Thyroid gland (tissue), 4 donors: ENCODE results near the gene KLF5. TPM values are rescaled to one million over a fixed set of nuclear protein-coding genes. Genes with fewer than 3 reads are reported as not detected.

Experiments
- DNase-seq, 2 donors: peaks; one replicate each; pipeline ENCODE4 v3.0.0-alpha.2; 2019
- H3K27ac ChIP-seq, 3 donors: fragments of 200-600 bp; sonication (generic); 1 replicate in 2 of 3; 2 replicates in 1 of 3; pipeline ENCODE4 v1.5.1; 2016 to 2019; ENCODE audit warnings: mild to moderate bottlenecking in 1 of 3, moderate library complexity in 1 of 3
- H3K27me3 ChIP-seq: fragments of 200-600 bp; sonication (generic); one replicate; pipeline ENCODE4 v1.5.1; 2019
- H3K36me3 ChIP-seq, 2 donors: fragments of 200-600 bp; sonication (generic); one replicate each; pipeline ENCODE4 v1.5.1; 2016 to 2019
- H3K4me1 ChIP-seq, 2 donors: fragments of 200-600 bp; sonication (generic); one replicate each; pipeline ENCODE4 v1.5.1; 2017 to 2019
- H3K4me3 ChIP-seq, 3 donors: fragments of 200-600 bp; sonication (generic); replicated peaks in 1 of 3; 1 replicate in 2 of 3; 2 replicates in 1 of 3; pipeline ENCODE4 v1.5.1; 2016; ENCODE audit warnings: mild to moderate bottlenecking in 1 of 3
- H3K9me3 ChIP-seq: fragments of 200-600 bp; sonication (generic); one replicate; pipeline ENCODE4 v1.5.1; 2017
- CTCF ChIP-seq, 6 experiments: fragments of 200-600 bp in 3 of 6; fragments of 450-650 bp in 3 of 6; sonication (generic) in 3 of 6; IDR thresholded peaks; one replicate each; pipeline ENCODE4 v1.5.1; 2016 to 2019; ENCODE audit warnings: antibody characterized with exemption in 6 of 6, mild to moderate bottlenecking in 2 of 6, inconsistent platforms in 1 of 6, moderate library complexity in 1 of 6
- POLR2A ChIP-seq, 2 donors: fragments of 450-650 bp; IDR thresholded peaks; one replicate each; pipeline ENCODE4 v1.6.1; 2017; ENCODE audit warnings: antibody characterized with exemption in 2 of 2, mild to moderate bottlenecking in 2 of 2, moderate library complexity in 1 of 2
- WGBS, 2 donors: methylation state at CpG; one replicate each; pipeline ENCODE4 v1.1.5; 2017; 5-methylcytosine and 5-hydroxymethylcytosine counted together
- intact Hi-C: fragments of 100-400 bp; cut with DNase I; formaldehyde crosslinking; loops from one replicate; pipeline ENCODE4 v1.15.1; 2023
- total RNA-seq, 4 donors: library from RNA; depleted of rRNA; stranded (reverse); fragments of >200 nt; gene quantifications; one replicate each; pipeline ENCODE4 v1.2.3, GENCODE V29; 2016

KLF5 gene
- total RNA-seq, 4 donors from 2014 or later = 15.6 to 37.2 (median 23.6) TPM

- H3K4me1 ChIP-seq = no peaks in the 10 kb centered on the region
- no peaks in the 10 kb centered on the region for H3K36me3 ChIP-seq
- no peak overlapping the region for H3K4me3 ChIP-seq
- 85 to 87% methylated on average over 8 of the region's 8 CpGs for WGBS, 2 donors
- H3K27me3 ChIP-seq = no peaks in the 10 kb centered on the region
- TF ChIP-seq CTCF (IDR thresholded peaks at IDR 0.05) (no peak), POLR2A (IDR thresholded peaks at IDR 0.05) (no peak)
- no peaks in the 10 kb centered on the region for H3K9me3 ChIP-seq
- H3K27ac ChIP-seq = no peak overlapping the region
- intact Hi-C loops = loop anchor here (10.0 kb wide), 2 partner anchors 241 to 649 kb away; no protein-coding TSS in a partner anchor
- no peak for DNase-seq
These were observed 2.8 kb upstream of the KLF5 start for GRCh38 chr13:73055813-73056564.

- 94 to 97% methylated on average over 4 of the region's 4 CpGs for WGBS, 2 donors
- Histone ChIP-seq H3K9me3 (no peaks in the 10 kb centered on the region), H3K27me3 (no peaks in the 10 kb centered on the region), H3K4me1 (peaks cover 0 to under 1% of the 10 kb centered on the region in 2 donors), H3K4me3 (no peak overlapping the region), H3K36me3 (no peaks in the 10 kb centered on the region), H3K27ac (no peak overlapping the region)
- no peak for DNase-seq
- TF ChIP-seq POLR2A (IDR thresholded peaks at IDR 0.05) (no peak), CTCF (IDR thresholded peaks at IDR 0.05) (no peak)
- intact Hi-C loops = loop anchor here (10.0 kb wide), 2 partner anchors 242 to 648 kb away; no protein-coding TSS in a partner anchor
These were observed 2.2 kb upstream of the KLF5 start for GRCh38 chr13:73056565-73056962.

- DNase-seq = no peak
- H3K36me3 ChIP-seq = no peaks in the 10 kb centered on the region
- intact Hi-C loops = loop anchor here (10.0 kb wide), 2 partner anchors 243 to 647 kb away; no protein-coding TSS in a partner anchor
- H3K4me1 ChIP-seq = peaks cover 5 to 10% of the 10 kb centered on the region in 2 donors
- no peaks in the 10 kb centered on the region for H3K27me3 ChIP-seq
- H3K27ac ChIP-seq = no peak overlapping the region
- TF ChIP-seq CTCF (IDR thresholded peaks at IDR 0.05) (no peak), POLR2A (IDR thresholded peaks at IDR 0.05) (no peak)
- H3K4me3 ChIP-seq = no peak overlapping the region
- WGBS, 2 donors = 93 to 95% methylated on average over 4 of the region's 4 CpGs
- H3K9me3 ChIP-seq = no peaks in the 10 kb centered on the region
These were observed 1.3 kb upstream of the KLF5 start for GRCh38 chr13:73057284-73058063.

DNA sequence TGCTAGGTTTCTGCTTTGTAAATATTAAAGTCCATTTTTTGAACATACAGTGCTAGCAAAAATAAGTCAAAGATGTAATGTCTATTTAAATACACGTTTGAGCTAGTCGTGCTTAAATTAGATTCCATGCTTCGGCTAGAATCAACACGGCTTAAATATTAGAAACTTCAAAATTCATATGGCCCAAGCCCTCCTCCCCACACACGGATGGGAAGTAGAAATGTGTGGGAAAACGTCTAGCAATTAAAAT lies 816 bp upstream of the KLF5 start:
- Histone ChIP-seq H3K27me3 (no peaks in the 10 kb centered on the region), H3K36me3 (no peaks in the 10 kb centered on the region), H3K27ac (peak overlapping the region in 2 of 3 donors; percentile 26 to 87), H3K9me3 (no peaks in the 10 kb centered on the region), H3K4me1 (peaks cover 10 to 14% of the 10 kb centered on the region in 2 donors), H3K4me3 (peak overlapping the region in 1 of 3 donors; percentile 67)
- intact Hi-C loops = loop anchor here (10.0 kb wide), 2 partner anchors 243 to 647 kb away; no protein-coding TSS in a partner anchor
- WGBS, 2 donors = 39 to 42% methylated on average over 6 of the region's 6 CpGs
- TF ChIP-seq CTCF (IDR thresholded peaks at IDR 0.05) = no peak
- no peak for TF ChIP-seq POLR2A (IDR thresholded peaks at IDR 0.05)
- DNase-seq = no peak

- no peak for TF ChIP-seq CTCF (IDR thresholded peaks at IDR 0.05)
- TF ChIP-seq POLR2A (IDR thresholded peaks at IDR 0.05) = no peak
- intact Hi-C loops = loop anchor here (10.0 kb wide), 2 partner anchors 244 to 646 kb away; no protein-coding TSS in a partner anchor
- DNase-seq = no peak
- peak overlapping the region in 2 of 3 donors; percentile 11 to 67 for H3K4me3 ChIP-seq
- H3K4me1 ChIP-seq = peaks cover 11 to 14% of the 10 kb centered on the region in 2 donors
- no peaks in the 10 kb centered on the region for H3K36me3 ChIP-seq
- peak overlapping the region in 2 of 3 donors; percentile 26 to 87 for H3K27ac ChIP-seq
- no peaks in the 10 kb centered on the region for H3K27me3 ChIP-seq
- WGBS, 2 donors = 1 to 2% methylated on average over 8 of the region's 8 CpGs
- no peaks in the 10 kb centered on the region for H3K9me3 ChIP-seq
These were observed 421 bp upstream of the KLF5 start for GRCh38 chr13:73058432-73058735.
